ENCODE results near the gene POLR3GL.

- no peak for TF ChIP-seq POLR2A (IDR thresholded peaks at IDR 0.05)
- no peak for TF ChIP-seq CTCF (IDR thresholded peaks at IDR 0.05)
- no peak for TF ChIP-seq EP300 (IDR thresholded peaks at IDR 0.05)
Measured at GRCh38 chr1:145942871-145943270, 21.6 kb upstream of the POLR3GL start.
